ENCODE measurements around the gene LBHD2. TPM values are rescaled to one million over a fixed set of nuclear protein-coding genes. Genes with fewer than 3 reads are reported as not detected.

Gene LBHD2
- total and polyA plus RNA-seq, 2 of the 13 experiments (the other 11 are each of a cell fraction or from before 2014, with no cell fraction given) = 0.67 to 1.00 TPM

DNA sequence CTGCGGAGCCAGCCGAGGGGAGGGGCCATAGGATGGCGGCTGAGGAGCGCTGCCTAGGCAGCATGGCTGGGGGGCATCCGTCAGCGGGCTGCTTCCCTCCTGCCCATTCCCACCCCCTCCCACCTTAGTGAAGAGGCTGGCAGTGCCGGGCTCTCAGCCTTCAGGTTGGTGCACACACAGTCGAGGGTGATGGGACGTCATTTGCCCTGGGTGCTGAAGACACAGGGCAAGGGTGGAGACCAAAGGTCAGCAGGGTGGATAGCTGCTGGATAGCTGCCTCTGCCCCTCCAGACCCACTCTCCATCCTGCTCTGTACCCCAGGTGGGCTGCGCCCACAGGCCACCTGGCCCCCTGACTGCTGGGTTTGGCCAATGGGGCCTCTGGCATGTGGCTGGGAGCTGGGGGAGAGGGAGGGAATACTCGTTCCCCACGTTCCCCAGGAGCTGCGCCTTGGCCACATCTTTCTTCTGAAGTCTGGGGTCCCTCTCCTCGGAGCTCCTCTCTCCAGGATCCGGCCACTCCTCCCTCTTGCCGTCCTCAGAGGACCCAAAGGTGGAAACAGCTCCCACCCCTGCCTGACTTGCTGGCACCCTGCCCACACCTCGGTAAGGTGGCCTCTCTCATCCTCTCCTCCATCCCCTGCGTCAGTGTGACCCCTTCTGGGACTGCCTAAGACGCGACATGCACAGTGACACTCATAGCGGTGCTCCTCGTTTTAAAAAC is 15.5 kb upstream of the LBHD2 start (continued):
- no peak for TF ChIP-seq TP53 (CRISPR knock-in tag; conservative IDR thresholded peaks at IDR 0.05)
- TF ChIP-seq, protein P1, sequence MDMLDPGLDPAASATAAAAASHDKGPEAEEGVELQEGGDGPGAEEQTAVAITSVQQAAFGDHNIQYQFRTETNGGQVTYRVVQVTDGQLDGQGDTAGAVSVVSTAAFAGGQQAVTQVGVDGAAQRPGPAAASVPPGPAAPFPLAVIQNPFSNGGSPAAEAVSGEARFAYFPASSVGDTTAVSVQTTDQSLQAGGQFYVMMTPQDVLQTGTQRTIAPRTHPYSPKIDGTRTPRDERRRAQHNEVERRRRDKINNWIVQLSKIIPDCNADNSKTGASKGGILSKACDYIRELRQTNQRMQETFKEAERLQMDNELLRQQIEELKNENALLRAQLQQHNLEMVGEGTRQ (IDR thresholded peaks at IDR 0.05; ENCODE audit: low read depth, low read length) = no peak
- TF ChIP-seq, protein P1 (CRISPR knock-in tag; IDR thresholded peaks at IDR 0.05; ENCODE audit: borderline replicate concordance) = no peak
- 0 out of 4 replicates have a peak, but pooled peaks of 1 of the 2 experiments have one; percentile 14 for TF ChIP-seq NR2F1 (CRISPR knock-in tag; IDR thresholded peaks at IDR 0.05)
- no peak for TF ChIP-seq ZNF3 (CRISPR knock-in tag; IDR thresholded peaks at IDR 0.05)
- no peak for TF ChIP-seq MIER3 (CRISPR knock-in tag; IDR thresholded peaks at IDR 0.05; ENCODE audit: borderline replicate concordance)
- no peak for TF ChIP-seq HNF4G (IDR thresholded peaks at IDR 0.05; ENCODE audit: borderline replicate concordance, low read depth, low read length)
- TF ChIP-seq HNF4G (CRISPR knock-in tag; IDR thresholded peaks at IDR 0.05; ENCODE audit: borderline replicate concordance, low read depth) = peak; percentile 46; the same call in 1 of the 2 replicates
- no peak for TF ChIP-seq MEIS1 (CRISPR knock-in tag; IDR thresholded peaks at IDR 0.05; ENCODE audit: borderline replicate concordance)

DNA sequence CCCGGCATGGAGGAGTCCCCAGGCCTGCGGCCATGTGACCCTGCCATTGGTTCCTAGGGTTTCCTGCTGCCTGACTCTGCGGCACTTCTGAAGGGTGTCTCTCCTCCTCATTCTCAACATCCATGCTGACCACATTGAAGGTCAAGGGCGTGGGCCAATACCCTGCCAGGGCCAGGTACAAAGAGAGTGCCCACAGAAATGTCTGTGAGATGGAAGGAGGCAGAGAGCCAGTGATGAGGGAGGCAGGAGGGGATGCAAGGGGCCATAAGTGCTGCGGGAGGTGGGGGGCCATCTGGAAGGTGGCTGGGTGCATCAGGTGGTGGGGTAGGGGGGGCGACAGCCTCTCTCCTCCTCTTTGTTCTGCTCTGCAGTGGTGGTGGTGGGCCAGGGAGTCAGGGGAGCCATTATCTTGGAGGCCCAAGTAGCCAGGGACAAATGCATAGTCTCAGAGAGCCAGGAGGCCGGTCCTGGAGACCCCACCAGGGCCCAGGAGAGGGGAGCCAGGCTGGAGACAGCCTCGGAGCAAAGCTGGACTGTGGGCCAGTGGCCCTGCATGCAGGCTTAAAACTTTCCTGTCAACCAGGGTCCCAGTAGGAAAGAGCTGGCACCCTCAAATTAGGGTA is 13.6 kb upstream of the LBHD2 start:
- BruUV-seq (replicated peaks) = no TSS peak
- Histone ChIP-seq H3K27me3 (ENCODE audit: control insufficient read depth in 1 of 2, insufficient read depth in 2 of 2, low read length in 2 of 2) (peaks cover 5 to 42% of the 10 kb centered on the region in 2 experiments; a peak in 4 of 5 replicates), H4K20me1 (ENCODE audit: insufficient read depth, low read length) (no peaks in the 10 kb centered on the region), H2AFZ (ENCODE audit: low read length) (no peak overlapping the region), H3K4me3 (replicated peaks in 1 of 3; ENCODE audit: insufficient read depth in 1 of 3, low read depth in 2 of 3, low read length in 3 of 3) (peak overlapping the region in 1 of 3 experiments; percentile 0; a peak in 1 of 6 replicates), H3K9ac (ENCODE audit: insufficient read depth, low read depth, low read length) (no peak overlapping the region), H3K36me3 (replicated peaks in 1 of 2; ENCODE audit: control insufficient read depth in 1 of 2, insufficient read depth in 2 of 2, low read length in 2 of 2) (no peaks in the 10 kb centered on the region), H3K4me2 (ENCODE audit: low read depth, low read length) (no peak overlapping the region), H3K4me1 (ENCODE audit: insufficient read depth, low read length) (peaks cover 87% of the 10 kb centered on the region), H3K79me2 (ENCODE audit: insufficient read depth, low read length) (no peaks in the 10 kb centered on the region), H3K27ac (ENCODE audit: extremely low read length, insufficient read depth, low read length) (no peak overlapping the region), H3K9me3 (ENCODE audit: low read length) (no peaks in the 10 kb centered on the region)
- in situ Hi-C loops (cut with HindIII; ENCODE audit: extremely low pct_ligation_motif_present, low pct_unique_long_range_greater_than_20kb) (no loop called here), intact Hi-C loops (cut with micrococcal nuclease; ENCODE audit: unreplicated experiment) (no loop called here)
- FAIRE-seq (no peak), DNase-seq (ENCODE audit: low spot score) (no peak), ATAC-seq (no peak)
- CTCF ChIA-PET (ENCODE audit: low intra/inter-chr PET ratio, low total read pairs) = no interaction called here
- POLR2A ChIA-PET = interaction anchor here (0.6 kb wide), 1 partner anchor 32 kb away, joined by 4 read pairs; no protein-coding TSS in a partner anchor
- 34% methylated on average over 5 of the region's 8 CpGs for WGBS (ENCODE audit: low lambda C conversion rate)
- TF ChIP-seq, protein P2, sequence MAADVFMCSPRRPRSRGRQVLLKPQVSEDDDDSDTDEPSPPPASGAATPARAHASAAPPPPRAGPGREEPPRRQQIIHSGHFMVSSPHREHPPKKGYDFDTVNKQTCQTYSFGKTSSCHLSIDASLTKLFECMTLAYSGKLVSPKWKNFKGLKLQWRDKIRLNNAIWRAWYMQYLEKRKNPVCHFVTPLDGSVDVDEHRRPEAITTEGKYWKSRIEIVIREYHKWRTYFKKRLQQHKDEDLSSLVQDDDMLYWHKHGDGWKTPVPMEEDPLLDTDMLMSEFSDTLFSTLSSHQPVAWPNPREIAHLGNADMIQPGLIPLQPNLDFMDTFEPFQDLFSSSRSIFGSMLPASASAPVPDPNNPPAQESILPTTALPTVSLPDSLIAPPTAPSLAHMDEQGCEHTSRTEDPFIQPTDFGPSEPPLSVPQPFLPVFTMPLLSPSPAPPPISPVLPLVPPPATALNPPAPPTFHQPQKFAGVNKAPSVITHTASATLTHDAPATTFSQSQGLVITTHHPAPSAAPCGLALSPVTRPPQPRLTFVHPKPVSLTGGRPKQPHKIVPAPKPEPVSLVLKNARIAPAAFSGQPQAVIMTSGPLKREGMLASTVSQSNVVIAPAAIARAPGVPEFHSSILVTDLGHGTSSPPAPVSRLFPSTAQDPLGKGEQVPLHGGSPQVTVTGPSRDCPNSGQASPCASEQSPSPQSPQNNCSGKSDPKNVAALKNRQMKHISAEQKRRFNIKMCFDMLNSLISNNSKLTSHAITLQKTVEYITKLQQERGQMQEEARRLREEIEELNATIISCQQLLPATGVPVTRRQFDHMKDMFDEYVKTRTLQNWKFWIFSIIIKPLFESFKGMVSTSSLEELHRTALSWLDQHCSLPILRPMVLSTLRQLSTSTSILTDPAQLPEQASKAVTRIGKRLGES (CRISPR knock-in tag; IDR thresholded peaks at IDR 0.05; ENCODE audit: borderline replicate concordance) = no peak
- no peak for TF ChIP-seq HNRNPL (IDR thresholded peaks at IDR 0.05; ENCODE audit: low read depth, low read length)
- TF ChIP-seq ZNF878 (CRISPR knock-in tag; IDR thresholded peaks at IDR 0.05) = no peak
- TF ChIP-seq ZNF343 (CRISPR knock-in tag; IDR thresholded peaks at IDR 0.05) = no peak
